Thyroid gland (tissue), 4 donors: ENCODE data around the gene AK9.

ENCODE experiments used
- POLR2A ChIP-seq, 2 donors: fragments of 450-650 bp; IDR thresholded peaks; one replicate each; pipeline ENCODE4 v1.6.1; 2017; ENCODE audit warnings: antibody characterized with exemption in 2 of 2, mild to moderate bottlenecking in 2 of 2, moderate library complexity in 1 of 2
- TF ChIP-seq, protein P1 (sequence below), 6 experiments: fragments of 200-600 bp in 3 of 6; fragments of 450-650 bp in 3 of 6; sonication (generic) in 3 of 6; IDR thresholded peaks; one replicate each; pipeline ENCODE4 v1.5.1; 2016 to 2019; ENCODE audit warnings: antibody characterized with exemption in 6 of 6, mild to moderate bottlenecking in 2 of 6, inconsistent platforms in 1 of 6, moderate library complexity in 1 of 6

DNA sequence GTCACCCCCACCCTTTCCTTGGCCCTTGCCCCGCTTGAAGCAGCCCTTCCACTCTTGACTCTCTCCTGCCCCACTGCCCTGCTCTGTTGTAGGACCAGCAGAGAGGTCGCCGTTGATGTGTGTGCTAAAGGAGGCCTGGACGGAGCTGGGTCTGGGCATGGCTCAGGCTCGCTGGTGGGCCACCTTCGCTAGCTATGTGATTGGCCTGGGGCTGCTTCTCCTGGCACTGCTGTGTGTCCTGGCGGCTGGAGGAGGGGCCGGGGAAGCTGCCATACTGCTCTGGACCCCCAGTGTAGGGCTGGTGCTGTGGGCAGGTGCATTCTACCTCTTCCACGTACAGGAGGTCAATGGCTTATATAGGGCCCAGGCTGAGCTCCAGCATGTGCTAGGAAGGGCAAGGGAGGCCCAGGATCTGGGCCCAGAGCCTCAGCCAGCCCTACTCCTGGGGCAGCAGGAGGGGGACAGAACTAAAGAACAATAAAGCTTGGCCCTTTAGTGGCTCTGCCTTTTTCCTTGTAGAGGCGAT, 247.5 kb downstream of the AK9 start:
- TF ChIP-seq, protein P1, sequence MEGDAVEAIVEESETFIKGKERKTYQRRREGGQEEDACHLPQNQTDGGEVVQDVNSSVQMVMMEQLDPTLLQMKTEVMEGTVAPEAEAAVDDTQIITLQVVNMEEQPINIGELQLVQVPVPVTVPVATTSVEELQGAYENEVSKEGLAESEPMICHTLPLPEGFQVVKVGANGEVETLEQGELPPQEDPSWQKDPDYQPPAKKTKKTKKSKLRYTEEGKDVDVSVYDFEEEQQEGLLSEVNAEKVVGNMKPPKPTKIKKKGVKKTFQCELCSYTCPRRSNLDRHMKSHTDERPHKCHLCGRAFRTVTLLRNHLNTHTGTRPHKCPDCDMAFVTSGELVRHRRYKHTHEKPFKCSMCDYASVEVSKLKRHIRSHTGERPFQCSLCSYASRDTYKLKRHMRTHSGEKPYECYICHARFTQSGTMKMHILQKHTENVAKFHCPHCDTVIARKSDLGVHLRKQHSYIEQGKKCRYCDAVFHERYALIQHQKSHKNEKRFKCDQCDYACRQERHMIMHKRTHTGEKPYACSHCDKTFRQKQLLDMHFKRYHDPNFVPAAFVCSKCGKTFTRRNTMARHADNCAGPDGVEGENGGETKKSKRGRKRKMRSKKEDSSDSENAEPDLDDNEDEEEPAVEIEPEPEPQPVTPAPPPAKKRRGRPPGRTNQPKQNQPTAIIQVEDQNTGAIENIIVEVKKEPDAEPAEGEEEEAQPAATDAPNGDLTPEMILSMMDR (IDR thresholded peaks at IDR 0.05): no peak
- TF ChIP-seq POLR2A (IDR thresholded peaks at IDR 0.05): no peak
